ENCODE measurements around the gene DENND1C. TPM values are rescaled to one million over a fixed set of nuclear protein-coding genes. Genes with fewer than 3 reads are reported as not detected.

DENND1C gene
- total and polyA plus RNA-seq, 2 of the 8 experiments (the other 6 are each of a cell fraction or from before 2014, with no cell fraction given) = 3.6 to 4.0 TPM

DNA sequence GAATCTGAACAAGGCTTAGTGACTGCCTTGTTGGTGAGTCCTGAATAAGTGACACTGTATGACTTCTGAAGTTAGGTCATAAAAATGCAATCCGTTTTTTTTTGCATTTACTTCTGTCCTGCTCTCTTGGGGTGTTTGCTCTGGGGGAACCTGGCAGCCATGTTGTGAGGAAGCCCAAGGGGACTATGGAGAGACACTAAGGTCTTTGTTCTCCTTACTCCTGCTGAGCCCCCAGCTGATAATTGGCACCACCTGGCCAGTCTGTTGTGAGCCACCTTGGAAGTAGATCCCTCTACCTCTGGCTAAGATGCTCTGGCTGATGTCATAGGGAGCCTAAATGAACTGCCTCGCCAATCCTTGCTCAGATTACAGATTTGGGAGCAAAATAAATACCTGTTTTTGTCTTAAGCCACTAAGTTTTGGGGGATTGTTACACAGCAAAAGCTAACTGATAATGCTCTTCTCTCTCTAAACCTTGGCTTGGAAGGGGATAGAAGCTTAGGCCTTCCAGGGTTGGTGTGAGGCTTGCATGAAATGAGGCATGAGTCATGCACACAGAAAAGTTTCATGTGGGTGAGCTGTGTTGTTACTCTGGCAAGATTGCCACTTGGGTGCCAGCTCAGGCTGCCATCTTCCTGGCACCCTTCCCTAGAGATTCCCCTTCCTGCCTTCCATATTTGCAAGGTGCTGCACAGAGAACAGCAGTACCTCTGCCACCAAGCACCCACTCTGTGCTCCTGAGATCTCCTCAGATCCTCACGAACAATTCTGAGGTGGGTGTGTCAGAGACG is 10.4 kb upstream of the DENND1C start:
- Histone ChIP-seq H2BK5ac (ENCODE audit: low read depth, low read length) (no peak overlapping the region), H3K36me3 (ENCODE audit: control insufficient read depth in 2 of 4, insufficient read depth in 4 of 4, low read length in 3 of 4) (peaks cover 0 to 5% (median under 1%) of the 10 kb centered on the region in 4 experiments; a peak in 1 of 8 replicates), H2BK15ac (ENCODE audit: low read length) (no peak overlapping the region), H3K27ac (ENCODE audit: low read depth, low read length) (no peak overlapping the region), H4K20me1 (replicated peaks in 1 of 2; ENCODE audit: control insufficient read depth in 1 of 2, insufficient read depth in 2 of 2, low read length in 2 of 2) (no peaks in the 10 kb centered on the region), H3K9ac (replicated peaks in 1 of 4; ENCODE audit: extremely low read depth in 1 of 4, low read depth in 3 of 4, low read length in 3 of 4) (no peak overlapping the region), H3K14ac (ENCODE audit: insufficient read length) (no peak overlapping the region), H3K4me2 (ENCODE audit: insufficient read depth in 1 of 2, low read depth in 2 of 2, low read length in 2 of 2) (no peak overlapping the region), H3K27me3 (replicated peaks in 1 of 4; ENCODE audit: control insufficient read depth in 3 of 4, extremely low read depth in 1 of 4, insufficient read depth in 3 of 4, low read length in 3 of 4) (peaks cover 0 to 2% (median 0%) of the 10 kb centered on the region in 4 experiments; a peak in 1 of 7 replicates), H3K23me2 (ENCODE audit: low read depth, low read length) (no peaks in the 10 kb centered on the region), H3K23ac (ENCODE audit: insufficient read length) (no peak overlapping the region), H3K79me2 (ENCODE audit: control insufficient read depth in 1 of 2, insufficient read depth in 2 of 2, low read length in 2 of 2) (no peaks in the 10 kb centered on the region), H2AK5ac (ENCODE audit: low read depth, low read length) (no peak overlapping the region), H3K18ac (ENCODE audit: extremely low read depth, low read length) (no peak overlapping the region), H4K8ac (ENCODE audit: extremely low read depth, insufficient read depth, low read length) (no peak overlapping the region), H3K4ac (replicated peaks; ENCODE audit: insufficient read length, low read depth, low read length) (no peak overlapping the region), H2BK20ac (ENCODE audit: low read length) (no peak overlapping the region), H4K91ac (replicated peaks; ENCODE audit: insufficient read length, low read length) (no peak overlapping the region), H2BK120ac (replicated peaks; ENCODE audit: low read depth, low read length) (no peak overlapping the region), H3K56ac (replicated peaks; ENCODE audit: insufficient read length, low read depth, low read length) (no peak overlapping the region), H3K9me3 (ENCODE audit: insufficient read depth in 2 of 2, low read depth in 1 of 2, low read length in 1 of 2) (no peaks in the 10 kb centered on the region), H3K4me1 (replicated peaks in 1 of 4; ENCODE audit: control insufficient read depth in 3 of 4, insufficient read depth in 4 of 4, low read length in 3 of 4) (no peaks in the 10 kb centered on the region), H2AFZ (ENCODE audit: low read length) (no peak overlapping the region), H2BK12ac (ENCODE audit: low read depth, low read length) (no peak overlapping the region), H3K4me3 (ENCODE audit: extremely low read depth in 1 of 4, insufficient read depth in 2 of 4, low read depth in 3 of 4, low read length in 4 of 4) (no peak overlapping the region), H4K5ac (ENCODE audit: insufficient read length, low read depth, low read length) (no peak overlapping the region), H3K79me1 (ENCODE audit: low read depth, low read length) (no peaks in the 10 kb centered on the region)
- no peak for TF ChIP-seq POU5F1 (IDR thresholded peaks at IDR 0.05; ENCODE audit: low read depth, low read length)
- TF ChIP-seq BACH1 (IDR thresholded peaks at IDR 0.05; ENCODE audit: low read length) = no peak
- TF ChIP-seq TAF1 (IDR thresholded peaks at IDR 0.05; ENCODE audit: low read depth, low read length) = no peak
- DNase-seq (ENCODE audit: low read depth in 1 of 2, low spot score in 2 of 2) (no peak), FAIRE-seq (no peak)
- ChIA-PET CTCF (ENCODE audit: partially characterized antibody) (interaction anchor here (0.6 to 2.3 kb wide), 6 partner anchors 8 to 232 kb away, joined by 3 to 26 read pairs (median 3); partner anchors contain the start of gene DENND1C), POLR2A (ENCODE audit: partially characterized antibody) (interaction anchor here (0.7 to 2.4 kb wide), 3 partner anchors 9 to 21 kb away, joined by 3 to 7 read pairs (median 4); partner anchors contain the start of gene TUBB4A)
- 72% methylated on average over 4 of the region's 4 CpGs; no CpG with 5 or more reads in 1 of the 2 experiments for WGBS, 2 experiments (ENCODE audit: extremely low coverage in 1 of 2, insufficient coverage in 1 of 2, insufficient read length in 1 of 2, insufficient replicate concordance in 2 of 2, low coverage in 1 of 2, low lambda C conversion rate in 2 of 2, missing lambda C conversion rate in 1 of 2)
